8988T (cell line): ENCODE results near the gene MS4A8.
"Not testable (repeated sequence)": the region's sequence is repeated elsewhere in the genome, so short reads cannot be mapped to it uniquely, and the experiment has no call there.

Experiments
- DNase-seq: peaks from one replicate; pipeline ENCODE4 v3.0.0; 2011

Gene MS4A8

GRCh38 chr11:60699284-60699691 lies at the start of gene MS4A8:
TSS of gene MS4A8 (plus strand) at chr11:60699612. CDS start at chr11:60700861, 1,249 bp downstream.
- no peak for DNase-seq

- DNase-seq: no peak
Observed at GRCh38 chr11:60657888-60658287, 41.5 kb upstream of the MS4A8 start.

GRCh38 chr11:60658409-60658808 lies 41.0 kb upstream of the MS4A8 start:
- DNase-seq: no peak

GRCh38 chr11:60672255-60672654 lies 27.2 kb upstream of the MS4A8 start:
- no peak for DNase-seq

GRCh38 chr11:60678231-60678630 lies 21.2 kb upstream of the MS4A8 start:
- not testable (repeated sequence) for DNase-seq

GRCh38 chr11:60679879-60680278 lies 19.5 kb upstream of the MS4A8 start:
- DNase-seq: no peak

- no peak for DNase-seq
Observed at GRCh38 chr11:60680455-60681119, 18.8 kb upstream of the MS4A8 start.

- not testable (repeated sequence) for DNase-seq
Observed at GRCh38 chr11:60684541-60684848, 14.9 kb upstream of the MS4A8 start.

GRCh38 chr11:60691661-60692060 lies 7.8 kb upstream of the MS4A8 start:
- DNase-seq: no peak

GRCh38 chr11:60699936-60700335 lies 524 bp downstream of the MS4A8 start:
- DNase-seq: no peak

GRCh38 chr11:60700689-60701468 lies 1.5 kb downstream of the MS4A8 start:
- DNase-seq: peak; percentile 59

GRCh38 chr11:60701469-60701818 lies 2.0 kb downstream of the MS4A8 start:
- no peak for DNase-seq

- DNase-seq: no peak
Observed at GRCh38 chr11:60703374-60703773, 4.0 kb downstream of the MS4A8 start.

GRCh38 chr11:60705895-60706294 lies 6.5 kb downstream of the MS4A8 start:
- DNase-seq: no peak

- DNase-seq: no peak
Observed at GRCh38 chr11:60706931-60707330, 7.5 kb downstream of the MS4A8 start.

- peak; percentile 33 for DNase-seq
Observed at GRCh38 chr11:60710482-60710881, 11.1 kb downstream of the MS4A8 start.

GRCh38 chr11:60711276-60711675 lies 11.9 kb downstream of the MS4A8 start:
- DNase-seq: no peak

GRCh38 chr11:60713423-60713822 lies 14.0 kb downstream of the MS4A8 start:
- not testable (repeated sequence) for DNase-seq

- no peak for DNase-seq
Observed at GRCh38 chr11:60717956-60718355, 18.5 kb downstream of the MS4A8 start.

- no peak for DNase-seq
Observed at GRCh38 chr11:60718524-60719316, 19.3 kb downstream of the MS4A8 start.

- no peak for DNase-seq
Observed at GRCh38 chr11:60719391-60719790, 20.0 kb downstream of the MS4A8 start.

GRCh38 chr11:60720460-60720859 lies 21.0 kb downstream of the MS4A8 start:
- no peak for DNase-seq

GRCh38 chr11:60724420-60724819 lies 25.0 kb downstream of the MS4A8 start, which contains the start of gene MS4A18:
TSS of gene MS4A18 (plus strand) at chr11:60724720.
- DNase-seq: no peak

- no peak for DNase-seq
Observed at GRCh38 chr11:60725592-60725991, 26.2 kb downstream of the MS4A8 start.
